Stomach (tissue), 9 donors: Measurements from ENCODE around the gene SMPD2. TPM values are rescaled to one million over a fixed set of nuclear protein-coding genes. Genes with fewer than 3 reads are reported as not detected.

Experiments
- DNase-seq, 2 donors: peaks; one replicate each; pipeline versions ENCODE4 v3.0.0 to v3.0.0-alpha.2; 2013 to 2019
- H3K27ac ChIP-seq, 5 donors: fragments of 200-600 bp in 4 of 5; sonication (generic) in 4 of 5; one replicate each; pipeline ENCODE4 v1.5.1; 2013 to 2019; ENCODE audit warnings: mild to moderate bottlenecking in 1 of 5, moderate library complexity in 1 of 5
- H3K27me3 ChIP-seq, 3 donors: fragments of 200-600 bp; sonication (generic); one replicate each; pipeline ENCODE4 v1.5.1; 2017 to 2019; ENCODE audit warnings: mixed run types in 1 of 3
- H3K36me3 ChIP-seq, 4 donors: fragments of 200-600 bp; sonication (generic); 1 replicate in 3 of 4; 2 replicates in 1 of 4; pipeline ENCODE4 v1.5.1; 2016 to 2019
- H3K4me1 ChIP-seq, 4 donors: fragments of 200-600 bp; sonication (generic); one replicate each; pipeline ENCODE4 v1.5.1; 2016 to 2019
- H3K4me3 ChIP-seq, 4 donors: fragments of 200-600 bp; sonication (generic) in 3 of 4; one replicate each; pipeline ENCODE4 v1.5.1; 2016 to 2019; ENCODE audit warnings: mild to moderate bottlenecking in 1 of 4
- H3K9me3 ChIP-seq, 4 donors: fragments of 200-600 bp; sonication (generic); one replicate each; pipeline ENCODE4 v1.5.1; 2016 to 2019
- CTCF ChIP-seq, 7 experiments: fragments of 450-650 bp in 4 of 7; fragments of 200-600 bp in 3 of 7; sonication (generic) in 3 of 7; IDR thresholded peaks; one replicate each; pipeline ENCODE4 v1.5.1; 2016 to 2019; ENCODE audit warnings: antibody characterized with exemption in 7 of 7, control low read depth in 2 of 7, mild to moderate bottlenecking in 1 of 7
- EP300 ChIP-seq: sonication (generic); formaldehyde crosslinking; IDR thresholded peaks from one replicate; pipeline ENCODE4 v1.6.1; 2017; ENCODE audit warnings: antibody characterized with exemption
- POLR2A ChIP-seq, 4 donors: fragments of 450-650 bp; IDR thresholded peaks; one replicate each; pipeline ENCODE4 v1.6.1; 2016; ENCODE audit warnings: antibody characterized with exemption in 4 of 4, control low read depth in 2 of 4, mild to moderate bottlenecking in 1 of 4, moderate library complexity in 1 of 4
- POLR2AphosphoS5 ChIP-seq, 3 donors: sonication (generic); formaldehyde crosslinking; IDR thresholded peaks; one replicate each; pipeline ENCODE4 v1.6.1; 2016; ENCODE audit warnings: antibody characterized with exemption in 3 of 3
- WGBS, 5 donors: extraction: QIAGEN DNeasy Blood & Tissue Kit in 3 of 5; methylation state at CpG; one replicate each; pipeline versions ENCODE4 v1.1.5 to v1.1.7; 2013 to 2018; 5-methylcytosine and 5-hydroxymethylcytosine counted together
- intact Hi-C: fragments of 100-400 bp; cut with DNase I; formaldehyde crosslinking; loops from one replicate; pipeline ENCODE4 v1.15.1; 2023; ENCODE audit warnings: low total_unique reads
- polyA plus RNA-seq, 3 donors: library from polyadenylated mRNA; stranded (reverse); fragments of 200-250 nt; gene quantifications; one replicate each; pipeline ENCODE4 v1.2.3, GENCODE V29; 2013
- total RNA-seq, 5 donors: library from RNA; depleted of rRNA; stranded (reverse); fragments of >200 nt; gene quantifications; one replicate each; pipeline versions ENCODE4 v1.1.0 to v1.2.3, GENCODE V29; 2014 to 2016
- donor health status: healthy with polysubstance abuse.
- donor health status: Bipolar disorder and iron deficiency.
- donor health status: healthy.

Gene SMPD2
- total and polyA plus RNA-seq, 8 donors, result 10.7 to 80.5 (median 17.4) TPM

- H3K36me3 ChIP-seq, result peaks cover 19 to 51% (median 38%) of the 10 kb centered on the region in 4 donors
- DNase-seq, result no peak
Measured at GRCh38 chr6:109461733-109462526, 21.4 kb downstream of the SMPD2 start.

GRCh38 chr6:109465772-109466171 is 25.2 kb downstream of the SMPD2 start:
- Histone ChIP-seq H3K36me3 (peaks cover 27 to 88% (median 74%) of the 10 kb centered on the region in 4 donors), H3K4me3 (no peak overlapping the region), H3K4me1 (peaks cover 13 to 32% (median 16%) of the 10 kb centered on the region in 4 donors), H3K9me3 (no peaks in the 10 kb centered on the region), H3K27me3 (no peaks in the 10 kb centered on the region), H3K27ac (peak overlapping the region; percentile 44 to 80 (median 65))
- WGBS, 5 donors, result 34 to 60% (median 45%) methylated on average over 4 to 7 of the region's 7 CpGs
- DNase-seq, result peak; percentile 66 to 79
- TF ChIP-seq POLR2A (IDR thresholded peaks at IDR 0.05), result no peak
- peak in 1 of 3 donors; percentile 32 for TF ChIP-seq POLR2AphosphoS5 (IDR thresholded peaks at IDR 0.05)
- intact Hi-C loops, result no loop called here

More at GRCh38 chr6:109461733-109462526, 21.4 kb downstream of the SMPD2 start:
- TF ChIP-seq POLR2AphosphoS5 (IDR thresholded peaks at IDR 0.05) (no peak), POLR2A (IDR thresholded peaks at IDR 0.05) (no peak), EP300 (no peak), CTCF (IDR thresholded peaks at IDR 0.05) (no peak)
- Histone ChIP-seq H3K4me3 (no peak overlapping the region), H3K27ac (no peak overlapping the region), H3K27me3 (no peaks in the 10 kb centered on the region), H3K4me1 (peaks cover 27 to 55% (median 28%) of the 10 kb centered on the region in 4 donors), H3K9me3 (no peaks in the 10 kb centered on the region)
- intact Hi-C loops, result no loop called here
- 73 to 93% (median 80%) methylated on average over 1 of the region's 1 CpG for WGBS, 5 donors

- Histone ChIP-seq H3K27me3 (no peaks in the 10 kb centered on the region), H3K36me3 (peaks cover 31 to 88% (median 76%) of the 10 kb centered on the region in 4 donors), H3K9me3 (no peaks in the 10 kb centered on the region), H3K27ac (peak overlapping the region; percentile 44 to 80 (median 65)), H3K4me3 (no peak overlapping the region), H3K4me1 (peaks cover 12 to 28% (median 15%) of the 10 kb centered on the region in 4 donors)
- intact Hi-C loops, result no loop called here
- DNase-seq, result no peak
- TF ChIP-seq CTCF (IDR thresholded peaks at IDR 0.05) (no peak), POLR2AphosphoS5 (IDR thresholded peaks at IDR 0.05) (peak in 1 of 3 donors; percentile 21)
- 44 to 61% (median 48%) methylated on average over 7 of the region's 7 CpGs for WGBS, 5 donors
Measured at GRCh38 chr6:109466212-109466923, 25.8 kb downstream of the SMPD2 start.

- peaks cover 12 to 28% (median 15%) of the 10 kb centered on the region in 4 donors for H3K4me1 ChIP-seq
- H3K9me3 ChIP-seq, result no peaks in the 10 kb centered on the region
- no peak overlapping the region for H3K4me3 ChIP-seq
- intact Hi-C loops, result no loop called here
- H3K27ac ChIP-seq, result no peak overlapping the region
- no peak for DNase-seq
- peaks cover 36 to 91% (median 79%) of the 10 kb centered on the region in 4 donors for H3K36me3 ChIP-seq
- no peaks in the 10 kb centered on the region for H3K27me3 ChIP-seq
- 68 to 81% (median 76%) methylated on average over 6 of the region's 6 CpGs for WGBS, 5 donors
- no peak for TF ChIP-seq POLR2A (IDR thresholded peaks at IDR 0.05)
- TF ChIP-seq EP300, result no peak
- no peak for TF ChIP-seq CTCF (IDR thresholded peaks at IDR 0.05)
- TF ChIP-seq POLR2AphosphoS5 (IDR thresholded peaks at IDR 0.05), result no peak
Measured at GRCh38 chr6:109467696-109468095, 27.2 kb downstream of the SMPD2 start.
